Dedifferentiated amniotic fluid mesenchymal stem cell (primary cell): ENCODE data around the gene ACTG2.
"Not testable (repeated sequence)": the region's sequence is repeated elsewhere in the genome, so short reads cannot be mapped to it uniquely, and the experiment has no call there.

Source experiments
- DNase-seq: peaks from one replicate; pipeline ENCODE4 v3.0.0-alpha.2; 2016; ENCODE audit errors: extremely low spot score

ACTG2 gene

GRCh38 chr2:73892631-73893329 is at the start of gene ACTG2:
TSS of gene ACTG2 (plus strand) at chr2:73893008. CDS start at chr2:73901312, 8,304 bp downstream.
- no peak for DNase-seq

- no peak for DNase-seq
Observed at GRCh38 chr2:73844087-73844486, 48.7 kb upstream of the ACTG2 start.

GRCh38 chr2:73850009-73850408 is 42.8 kb upstream of the ACTG2 start:
- no peak for DNase-seq

GRCh38 chr2:73851274-73851673 is 41.5 kb upstream of the ACTG2 start:
- no peak for DNase-seq

- peak; percentile 40 for DNase-seq
Observed at GRCh38 chr2:73852020-73852419, 40.8 kb upstream of the ACTG2 start.

GRCh38 chr2:73855526-73855925 is 37.3 kb upstream of the ACTG2 start:
- DNase-seq, result no peak

- DNase-seq, result no peak
Observed at GRCh38 chr2:73856214-73856613, 36.6 kb upstream of the ACTG2 start.

GRCh38 chr2:73859721-73860586 is 32.9 kb upstream of the ACTG2 start:
- peak; percentile 38 for DNase-seq

GRCh38 chr2:73862987-73863386 is 29.8 kb upstream of the ACTG2 start:
- DNase-seq, result no peak

- no peak for DNase-seq
Observed at GRCh38 chr2:73868204-73868978, 24.4 kb upstream of the ACTG2 start.

- DNase-seq, result peak; percentile 91
Observed at GRCh38 chr2:73870084-73870483, 22.7 kb upstream of the ACTG2 start.

- no peak for DNase-seq
Observed at GRCh38 chr2:73877071-73877802, 15.6 kb upstream of the ACTG2 start.

- DNase-seq, result not testable (repeated sequence)
Observed at GRCh38 chr2:73877984-73878383, 14.8 kb upstream of the ACTG2 start.

GRCh38 chr2:73885406-73885805 is 7.4 kb upstream of the ACTG2 start:
- no peak for DNase-seq

- DNase-seq, result no peak
Observed at GRCh38 chr2:73886357-73886756, 6.5 kb upstream of the ACTG2 start.

- DNase-seq, result not testable (repeated sequence)
Observed at GRCh38 chr2:73887596-73888353, 5.0 kb upstream of the ACTG2 start.

- DNase-seq, result no peak
Observed at GRCh38 chr2:73888388-73888787, 4.4 kb upstream of the ACTG2 start.

GRCh38 chr2:73889206-73889605 is 3.6 kb upstream of the ACTG2 start:
- no peak for DNase-seq

GRCh38 chr2:73890301-73891092 is 2.3 kb upstream of the ACTG2 start:
- DNase-seq, result no peak
